Left cardiac atrium (tissue), 4 donors: ENCODE results near the gene RIPOR3. TPM values are rescaled to one million over a fixed set of nuclear protein-coding genes. Genes with fewer than 3 reads are reported as not detected.
"Not testable (repeated sequence)": the region's sequence is repeated elsewhere in the genome, so short reads cannot be mapped to it uniquely, and the experiment has no call there.

Source experiments
- ATAC-seq, 2 donors: fragments of 200-7000 bp; cut with Tn5 transposase; one replicate each; pipeline ENCODE4 v1.9.1; 2020; ENCODE audit warnings: mild to moderate bottlenecking in 2 of 2, moderate library complexity in 2 of 2
- DNase-seq: peaks from one replicate; pipeline ENCODE4 v3.0.0-alpha.2; 2020
- intact Hi-C, 2 donors: fragments of 100-400 bp; cut with DNase I; formaldehyde crosslinking; loops; one replicate each; pipeline versions ENCODE4 v1.14.1 to v1.15.1; 2022 to 2023
- total RNA-seq, 2 donors: library from RNA; stranded (reverse); fragmentation: NEBNext Ultra II Directional; extraction: Animal tissue kit (Norgen Biotek cat#: 25700); gene quantifications; one replicate each; pipeline ENCODE4 v1.2.1, GENCODE V29; 2021
- donor health status: DM: no; HTN: yes; CAD: no.
- donor health status: DM: no; HTN: yes; CAD: no; lungs with severe emphysema.
- donor health status: DM: yes; HTN: yes; CAD: no.
- donor health status: Dilated cardiomyopathy.

Gene RIPOR3
- total RNA-seq, 2 donors from 2014 or later: 3.3 to 6.7 TPM

DNA sequence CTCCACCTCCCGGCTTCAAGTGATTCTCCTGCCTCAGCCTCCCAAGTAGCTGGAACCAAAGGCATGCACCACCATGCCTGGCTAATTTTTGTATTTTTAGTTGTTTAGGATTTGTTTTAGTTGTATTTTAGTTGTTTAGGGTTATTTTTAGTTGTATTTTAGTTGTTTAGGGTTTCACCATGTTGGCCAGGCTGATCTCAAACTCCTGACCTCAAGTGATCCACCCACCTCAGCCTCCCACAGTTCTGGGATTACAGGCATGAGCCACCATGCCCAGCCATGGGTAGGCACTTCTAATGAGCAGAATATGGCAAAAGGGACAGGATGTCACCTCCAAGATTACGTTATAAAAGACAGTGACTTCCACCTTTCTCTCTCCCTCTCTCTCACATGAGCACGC, 20.3 kb downstream of the RIPOR3 start:
- DNase-seq, intact Hi-C loops, ATAC-seq: not testable (repeated sequence)

DNA sequence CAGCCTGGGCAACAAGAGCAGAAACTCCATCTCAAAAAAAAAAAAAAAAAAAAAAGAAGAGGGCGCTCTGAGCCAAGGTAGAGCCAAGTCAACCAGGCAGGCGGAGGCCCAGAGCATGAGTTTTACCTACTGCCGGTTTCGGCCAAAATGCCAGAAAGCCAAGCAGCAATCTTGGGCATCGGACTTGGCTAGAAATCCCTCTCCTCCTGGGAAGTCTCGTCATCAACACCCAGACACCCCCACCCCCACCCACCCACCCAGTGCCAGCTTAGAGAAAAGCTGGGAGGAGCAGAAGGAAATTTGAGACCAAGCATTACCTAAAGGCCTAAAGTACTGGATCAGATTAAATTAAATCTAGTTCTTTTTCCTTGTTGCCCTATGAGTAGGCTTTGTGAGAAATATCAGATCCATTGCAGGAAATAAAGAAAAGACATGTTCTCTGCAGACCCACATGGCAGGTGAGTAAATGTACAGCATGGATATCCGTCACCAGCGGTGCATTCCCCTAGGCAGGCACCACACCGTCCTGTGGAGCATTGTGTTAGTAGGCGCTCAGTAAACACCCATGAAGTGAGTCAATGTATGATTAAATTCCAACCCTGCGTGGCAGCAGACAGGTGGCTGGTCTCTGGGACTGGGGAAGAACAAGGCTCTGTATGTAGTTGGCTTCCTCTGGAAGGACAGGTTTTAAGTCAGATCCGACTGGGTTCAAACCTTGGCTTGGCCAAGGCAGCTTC, 21.0 kb downstream of the RIPOR3 start:
- ATAC-seq (peak in 1 of 2 donors; percentile 41), DNase-seq (no peak)
- intact Hi-C loops: no loop called here

DNA sequence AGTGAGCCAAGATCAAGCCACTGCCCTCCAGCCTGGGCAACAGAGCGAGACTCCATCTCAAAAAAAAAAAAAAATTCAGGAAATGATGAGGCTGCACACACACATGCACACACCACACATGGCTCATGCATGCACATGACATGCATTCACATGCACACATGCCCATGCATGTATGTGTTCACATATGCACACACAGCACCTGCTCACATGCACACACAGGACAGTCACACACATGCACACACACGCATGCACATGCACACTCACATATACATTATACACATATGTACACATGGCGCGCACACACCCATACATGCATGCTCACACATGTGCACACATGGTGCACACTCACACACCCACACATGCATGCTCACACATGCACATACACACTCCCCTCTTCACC, 22.5 kb downstream of the RIPOR3 start:
- intact Hi-C loops: loop anchor here in 1 of 2 donors (10.0 kb wide), 1 partner anchor 46 kb away; no protein-coding TSS in a partner anchor
- DNase-seq (no peak), ATAC-seq (no peak)

DNA sequence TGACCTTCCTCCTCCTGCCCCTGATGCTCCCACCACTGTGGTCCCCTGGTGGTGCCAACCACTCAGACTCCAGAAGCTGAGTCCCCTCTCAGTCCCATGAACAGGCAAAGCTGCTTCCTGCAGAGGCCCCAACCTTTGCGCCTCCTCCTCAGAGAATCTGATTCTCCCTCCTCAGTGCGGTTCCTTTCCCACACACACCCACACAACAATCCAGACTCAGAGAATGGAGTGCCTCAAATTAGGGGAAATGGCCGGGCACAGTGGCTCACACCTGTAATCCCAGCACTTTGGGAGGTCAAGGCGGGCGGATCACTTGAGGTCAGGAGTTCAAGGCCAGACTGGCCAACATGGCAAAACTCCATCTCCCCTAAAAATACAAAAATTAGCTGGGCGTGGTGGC, 23.0 kb downstream of the RIPOR3 start:
- no peak for ATAC-seq
- DNase-seq: no peak
- intact Hi-C loops: loop anchor here in 1 of 2 donors (10.0 kb wide), 1 partner anchor 46 kb away; no protein-coding TSS in a partner anchor

DNA sequence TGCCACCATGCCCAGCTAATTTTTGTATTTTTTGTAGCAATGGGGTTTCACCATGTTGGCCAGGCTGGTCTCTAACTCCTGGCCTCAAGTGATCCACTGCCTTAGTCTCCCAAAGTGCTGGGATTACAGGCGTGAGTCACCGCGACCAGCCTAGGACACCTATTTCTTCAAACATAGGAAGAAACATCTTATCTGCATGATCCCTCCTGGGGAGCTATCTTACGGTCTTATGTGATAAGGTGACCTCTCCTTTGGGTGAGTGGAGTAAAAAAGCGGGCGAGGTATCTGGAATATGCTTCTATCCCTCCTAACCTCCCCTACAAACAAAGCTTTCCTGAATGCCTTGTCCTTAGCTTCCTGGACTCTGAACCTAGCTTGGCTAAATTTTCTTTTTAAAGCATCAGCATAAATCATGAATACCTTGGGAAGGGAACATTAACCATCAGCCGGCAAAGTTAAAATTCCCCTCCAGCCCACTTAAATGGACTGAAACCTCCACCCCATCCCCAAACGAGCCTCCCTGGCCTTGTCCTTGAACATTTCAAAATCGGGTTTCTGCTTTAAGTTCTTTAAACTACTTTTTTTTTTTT, 24.5 kb downstream of the RIPOR3 start:
- DNase-seq: no peak
- intact Hi-C loops: loop anchor here in 1 of 2 donors (10.0 kb wide), 1 partner anchor 48 kb away; no protein-coding TSS in a partner anchor
- no peak for ATAC-seq

DNA sequence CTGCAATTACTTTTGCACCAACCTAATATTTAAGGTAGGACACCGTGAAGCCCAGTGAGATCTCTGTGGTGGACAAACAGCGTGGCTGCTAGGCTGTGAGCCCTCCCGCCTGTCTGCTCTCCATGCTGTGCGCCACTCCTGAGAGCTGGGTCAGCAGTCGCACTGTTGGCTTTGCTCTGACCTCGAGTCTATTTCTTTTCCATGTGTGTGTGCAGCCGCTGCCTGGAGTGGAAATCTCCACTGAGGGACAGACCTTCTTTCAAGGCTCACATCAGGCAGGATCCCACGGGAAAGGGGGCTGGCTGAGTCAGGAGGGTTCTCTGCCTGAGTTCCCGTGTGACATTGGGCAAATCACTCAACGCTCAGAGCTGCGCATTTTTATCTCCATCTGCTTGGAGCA, 27.1 kb downstream of the RIPOR3 start:
- intact Hi-C loops: loop anchor here in 1 of 2 donors (5.0 to 10.0 kb wide), 2 partner anchors 51 to 78 kb away; no protein-coding TSS in a partner anchor
- DNase-seq: no peak
- peak; percentile 23 to 54 for ATAC-seq

DNA sequence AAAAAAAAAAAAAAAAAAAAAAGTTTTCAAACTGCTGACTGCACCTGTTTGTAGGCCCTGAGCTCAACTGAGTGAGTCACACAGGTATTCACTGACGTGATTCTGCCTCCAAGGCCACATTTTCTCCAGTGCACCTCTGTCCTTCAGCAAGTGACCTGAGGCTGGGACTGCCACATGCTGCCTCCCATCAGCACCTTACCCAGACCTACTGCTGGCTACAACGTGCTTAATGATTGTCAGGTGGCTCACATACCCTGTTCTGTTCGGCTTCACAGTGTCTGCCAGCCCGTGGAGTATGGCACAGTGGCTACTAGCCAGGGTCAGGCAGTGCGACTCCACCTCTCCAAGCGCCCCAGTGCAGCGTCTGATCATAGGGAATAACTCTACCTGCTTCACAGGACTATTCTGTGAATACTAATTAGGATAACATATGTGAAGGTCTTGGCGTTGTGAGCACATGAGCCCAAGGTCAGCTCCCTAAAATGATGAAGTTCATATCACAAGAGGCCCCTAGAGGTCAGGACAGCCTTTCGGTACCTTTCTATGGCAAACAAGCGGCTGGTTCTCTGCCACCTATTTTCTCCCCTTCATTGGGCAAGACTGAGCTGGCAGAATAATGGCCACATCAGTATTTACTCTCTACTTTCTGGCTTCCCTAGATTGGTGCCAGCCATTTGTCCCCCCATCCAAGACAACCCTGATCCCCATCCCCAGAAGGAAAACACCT, 28.1 kb downstream of the RIPOR3 start:
- DNase-seq (no peak), ATAC-seq (no peak)

DNA sequence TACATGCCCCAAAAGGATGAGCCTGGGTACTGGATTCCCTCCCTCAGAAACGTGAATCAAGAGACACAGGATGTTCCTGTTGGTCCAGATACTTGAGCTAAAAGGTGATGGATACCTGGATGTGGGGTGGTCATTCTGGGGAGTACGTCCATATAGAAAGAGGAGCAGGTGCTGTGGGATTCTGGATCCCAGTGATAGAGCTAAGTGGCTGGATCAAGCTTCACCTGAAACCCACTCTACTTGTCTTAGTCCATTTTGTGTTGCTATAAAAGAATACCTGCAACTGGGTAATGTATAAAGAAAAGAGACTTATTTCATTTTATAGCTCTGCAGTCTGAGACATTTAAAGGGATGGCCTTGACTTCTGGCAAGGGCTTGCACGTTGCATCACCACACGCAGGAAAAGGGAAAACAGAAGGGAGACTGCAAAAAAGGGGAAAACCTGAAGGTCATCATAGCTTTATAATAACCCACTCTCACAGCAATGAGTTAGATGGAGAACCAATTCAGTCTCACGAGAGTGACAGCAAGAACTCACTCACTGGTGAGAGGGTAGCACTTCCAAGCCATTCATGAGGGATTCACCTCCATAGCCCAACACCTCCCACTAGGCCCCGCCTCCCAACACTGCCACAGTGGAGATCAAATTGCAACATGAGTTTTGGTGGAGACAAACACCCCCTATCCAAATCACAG, 31.2 kb downstream of the RIPOR3 start:
- intact Hi-C loops: loop anchor here in 1 of 2 donors (5.0 to 10.0 kb wide), 2 partner anchors 55 to 82 kb away; no protein-coding TSS in a partner anchor
- ATAC-seq (no peak), DNase-seq (no peak)

More for the DNA sequence above, 28.1 kb downstream of the RIPOR3 start:
- intact Hi-C loops: loop anchor here in 1 of 2 donors (5.0 to 10.0 kb wide), 2 partner anchors 52 to 79 kb away; no protein-coding TSS in a partner anchor

DNA sequence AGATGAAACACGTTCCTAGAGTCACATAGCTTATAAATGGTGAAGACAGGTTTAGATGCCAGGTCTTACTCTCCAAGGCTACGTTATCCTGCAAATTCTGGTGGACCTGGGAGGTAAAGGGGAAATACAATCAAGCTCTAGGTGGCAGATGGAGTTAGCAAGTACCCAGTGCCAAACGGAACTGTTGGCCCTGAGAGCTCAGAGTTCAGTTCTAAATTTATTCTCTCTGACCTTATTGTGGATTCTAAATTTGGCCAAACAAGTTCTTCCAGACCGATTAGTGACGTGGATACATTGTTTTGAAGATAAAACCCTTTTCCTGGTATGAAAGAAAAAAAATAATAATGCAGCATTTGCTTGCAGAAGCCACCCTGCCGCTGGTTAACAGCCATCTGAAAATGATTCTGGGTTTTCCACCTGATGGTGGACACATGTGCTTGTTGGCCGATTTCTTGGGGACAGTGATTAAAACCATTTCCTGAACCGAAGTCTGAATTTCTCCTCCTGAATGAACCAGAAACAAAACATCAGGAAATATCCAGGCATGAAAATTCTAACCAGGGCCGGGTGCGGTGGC, 32.5 kb downstream of the RIPOR3 start:
- ATAC-seq: no peak
- no peak for DNase-seq
- intact Hi-C loops: no loop called here

DNA sequence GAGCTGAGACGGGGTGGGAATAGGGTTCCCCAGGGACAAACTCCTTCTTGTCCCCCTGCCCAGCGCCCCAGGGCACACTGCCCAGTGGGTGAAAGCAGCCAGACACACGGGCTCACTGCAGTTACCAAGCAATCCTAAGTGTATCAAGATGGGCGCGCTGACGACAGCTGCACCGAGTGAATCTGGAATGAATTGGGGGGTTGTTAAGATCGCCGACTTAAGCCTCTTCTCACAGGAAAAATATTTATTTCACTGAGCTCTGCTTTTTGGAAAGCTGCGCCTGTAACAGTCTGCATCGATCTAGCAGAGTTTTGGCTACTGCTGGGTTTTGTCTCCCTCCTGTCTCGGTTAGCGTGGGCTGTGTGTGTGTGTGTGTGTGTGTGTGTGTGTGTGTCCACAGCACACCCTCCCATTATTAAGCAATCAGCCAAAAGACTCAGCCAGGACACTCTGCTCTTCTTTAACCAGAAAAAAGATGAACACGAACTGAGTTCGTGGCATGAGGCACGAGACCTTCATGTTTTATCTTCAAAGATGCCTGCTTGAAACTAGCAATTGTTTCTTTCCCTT, 35.9 kb downstream of the RIPOR3 start:
- intact Hi-C loops: no loop called here
- ATAC-seq (peak; percentile 89), DNase-seq (peak; percentile 74)

DNA sequence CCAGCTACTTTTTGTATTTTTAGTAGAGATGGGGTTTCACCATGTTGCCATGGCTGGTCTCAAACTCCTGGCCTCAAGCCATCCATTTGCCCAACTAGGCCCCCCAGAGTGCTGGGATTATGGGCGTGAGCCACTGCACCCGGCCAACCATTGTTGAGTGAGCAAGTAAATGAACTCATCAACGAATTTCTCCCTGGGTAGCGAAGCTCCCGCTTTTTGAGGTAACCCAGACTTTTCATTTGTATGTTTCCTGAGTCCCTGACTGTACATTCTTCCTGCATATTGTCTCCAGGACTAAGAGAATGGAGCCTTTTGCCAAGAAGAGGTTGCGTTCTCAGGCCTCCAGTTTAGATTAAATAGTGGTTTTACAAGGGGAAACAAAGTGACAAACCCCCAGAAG, 36.4 kb downstream of the RIPOR3 start:
- no peak for DNase-seq
- ATAC-seq: peak; percentile 17 to 34
- intact Hi-C loops: no loop called here

DNA sequence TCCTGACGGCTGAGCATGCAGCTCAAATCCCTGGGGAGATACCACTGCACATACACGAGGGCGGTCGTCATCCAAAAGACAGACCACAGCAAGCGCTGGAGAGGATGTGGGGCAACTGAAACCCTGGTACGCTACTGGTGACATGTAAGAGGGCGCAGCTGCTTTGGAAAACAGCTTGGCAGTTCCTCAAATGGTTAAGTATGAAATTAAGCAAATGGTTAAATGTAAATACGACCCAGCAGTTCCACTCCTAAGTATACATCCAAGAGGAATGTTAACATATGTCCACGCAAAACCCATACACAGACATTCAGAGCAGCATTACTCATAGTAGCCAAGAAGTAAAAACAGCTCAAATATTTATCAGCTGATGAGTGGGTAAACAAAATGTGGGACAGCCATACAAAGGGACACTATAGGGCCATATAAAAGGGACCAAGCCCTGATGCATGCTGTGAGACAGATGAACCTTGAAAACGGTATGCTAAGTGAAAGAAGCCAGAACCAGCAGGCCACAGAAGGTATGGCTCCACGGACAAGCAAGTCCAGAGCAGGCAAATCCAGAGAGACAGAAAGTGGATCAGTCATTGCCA, 38.5 kb downstream of the RIPOR3 start:
- no peak for ATAC-seq
- intact Hi-C loops: no loop called here
- DNase-seq: no peak

DNA sequence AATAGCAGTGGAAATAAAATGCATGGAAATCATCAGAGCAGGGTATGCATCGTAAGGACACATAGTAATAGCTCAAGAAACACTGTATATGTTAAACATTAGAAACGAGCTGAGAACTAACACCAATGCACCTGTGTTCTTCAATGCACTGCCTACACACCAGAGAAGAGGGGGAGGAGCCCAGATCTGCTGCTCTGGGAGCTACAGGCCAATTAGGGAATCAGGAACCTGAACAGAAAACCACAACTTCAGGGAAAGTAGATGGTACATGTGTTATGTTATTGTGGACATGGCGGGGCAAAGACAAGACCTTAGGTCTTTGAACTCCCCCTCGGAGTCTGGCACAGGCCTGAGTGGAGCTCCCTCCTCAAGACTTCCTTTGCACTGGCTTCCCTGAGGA, 39.7 kb downstream of the RIPOR3 start:
- no peak for DNase-seq
- intact Hi-C loops: no loop called here
- no peak for ATAC-seq

DNA sequence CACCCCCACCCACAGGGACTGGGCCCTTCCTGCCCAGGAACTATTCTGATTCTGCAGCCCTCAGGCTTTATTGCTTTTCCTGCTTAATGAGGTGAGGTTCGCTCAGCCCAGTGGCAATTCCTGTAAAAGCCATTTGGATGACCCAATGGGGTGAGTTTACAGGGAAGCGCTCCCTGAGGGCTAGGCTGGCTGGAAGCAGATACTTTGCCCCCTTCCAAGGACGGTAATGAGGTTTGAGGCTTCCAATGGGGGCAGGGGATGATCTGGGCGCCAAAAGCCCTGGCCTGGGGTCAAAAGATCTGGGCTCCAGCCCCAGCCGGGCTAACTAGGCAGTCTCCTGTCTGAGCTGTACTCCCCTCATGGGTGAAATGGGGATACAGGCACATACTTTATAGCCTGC, 41.8 kb downstream of the RIPOR3 start:
- ATAC-seq (peak in 1 of 2 donors; percentile 60), DNase-seq (no peak)

DNA sequence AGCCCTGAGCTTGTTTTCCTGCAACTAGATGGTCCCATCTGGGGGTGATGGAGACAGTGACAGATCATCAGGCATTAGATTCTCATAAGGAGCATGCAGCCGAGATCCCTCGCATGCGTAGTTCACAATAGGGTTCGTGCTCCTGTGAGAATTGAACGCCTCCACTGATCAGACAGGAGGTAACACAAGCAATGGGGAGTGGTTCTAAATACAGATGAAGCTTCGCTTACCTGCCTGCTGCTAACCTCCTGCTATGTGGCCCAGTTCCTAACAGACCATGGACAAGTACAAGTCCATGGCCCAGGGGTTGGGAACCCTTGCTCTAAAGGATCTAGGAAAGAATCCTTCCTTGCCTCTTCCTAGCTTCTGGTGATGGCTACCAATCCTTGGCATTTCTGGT, 42.7 kb downstream of the RIPOR3 start:
- ATAC-seq: no peak

More for the DNA sequence above, 41.8 kb downstream of the RIPOR3 start:
- intact Hi-C loops: no loop called here

DNA sequence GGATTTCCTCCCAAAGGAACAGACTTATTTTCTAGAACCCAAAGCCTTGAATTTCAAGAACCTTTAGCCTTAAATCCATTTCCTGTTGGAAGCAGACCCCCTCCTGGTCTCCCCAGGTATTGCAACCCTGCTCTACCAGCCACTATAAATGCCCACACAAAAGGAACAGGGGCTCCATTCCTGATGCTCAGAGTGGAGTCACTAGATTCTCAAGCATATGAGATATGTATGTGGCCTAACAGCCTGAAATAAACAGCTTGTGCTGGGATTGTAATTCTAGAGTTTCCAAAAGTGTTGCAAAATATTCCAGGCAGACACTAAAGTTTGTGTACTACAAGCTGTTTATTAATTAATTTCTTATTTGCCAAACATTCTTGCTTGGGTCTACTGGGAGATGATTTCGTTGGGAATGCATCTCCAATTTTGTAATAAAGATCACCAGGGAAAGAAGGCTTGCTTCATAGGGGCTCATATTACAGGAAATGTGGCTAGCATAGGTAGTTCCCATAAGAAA, 44.8 kb downstream of the RIPOR3 start:
- intact Hi-C loops: no loop called here
- peak in 1 of 2 donors; percentile 45 for ATAC-seq
- DNase-seq: no peak

More for the DNA sequence above, 42.7 kb downstream of the RIPOR3 start:
- no peak for DNase-seq
- intact Hi-C loops: no loop called here

DNA sequence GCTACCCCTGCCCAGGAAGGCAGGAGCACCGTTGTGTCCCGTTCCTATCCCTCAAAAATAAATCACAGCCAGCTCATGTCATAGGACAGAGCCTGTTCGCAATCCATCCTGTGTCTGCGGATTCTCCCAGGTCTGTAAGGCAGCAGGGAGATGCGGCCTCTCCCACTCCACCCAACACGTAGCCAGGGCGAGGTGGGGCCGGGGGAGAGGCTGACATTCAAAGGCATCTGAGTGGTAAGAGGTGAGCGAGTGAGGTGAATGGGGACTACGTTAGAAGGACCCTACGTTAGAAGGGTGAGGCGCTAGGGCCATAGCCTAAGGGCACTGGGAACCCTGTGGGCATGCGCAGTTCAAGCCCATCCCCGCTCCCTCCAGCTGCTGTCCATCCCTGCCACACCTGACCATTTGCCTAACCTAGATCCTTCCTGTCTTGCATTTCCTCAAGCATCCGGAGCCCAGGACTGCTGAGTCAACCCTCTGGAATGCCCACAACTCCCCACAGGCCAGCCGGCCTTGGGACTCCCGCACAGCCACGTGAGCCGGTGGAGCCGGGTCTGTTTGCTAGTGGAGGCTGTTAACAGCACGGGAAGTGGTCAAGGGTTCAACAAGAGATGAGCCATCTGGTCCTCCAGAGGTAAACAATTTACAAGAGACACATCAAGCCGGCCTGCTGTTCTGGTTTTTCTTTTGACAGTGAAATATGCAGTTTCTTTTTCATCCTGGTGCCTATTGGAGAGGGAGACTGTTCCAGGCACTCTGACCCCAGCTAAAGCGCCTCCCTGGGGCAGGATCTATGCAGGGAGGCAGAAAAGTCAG, 45.9 kb downstream of the RIPOR3 start:
- intact Hi-C loops: no loop called here
- DNase-seq (peak; percentile 77), ATAC-seq (peak; percentile 71 to 96)
